Left lung (tissue), 10 donors: ENCODE measurements around the gene NBAS. TPM values are rescaled to one million over a fixed set of nuclear protein-coding genes. Genes with fewer than 3 reads are reported as not detected.

Experiments
- ATAC-seq: fragments of 200-7000 bp; cut with Tn5 transposase; one replicate; pipeline ENCODE4 v1.9.1; 2020; ENCODE audit warnings: moderate library complexity
- DNase-seq, 4 donors: peaks; one replicate each; pipeline ENCODE4 v3.0.0-alpha.2; 2013 to 2020
- H3K27ac ChIP-seq, 2 donors: fragments of 200-600 bp; sonication (generic) in 1 of 2; one replicate each; pipeline versions ENCODE4 v1.5.0 to v1.8.0; 2020 to 2021
- H3K27me3 ChIP-seq, 2 donors: fragments of 200-600 bp; sonication (generic) in 1 of 2; one replicate each; pipeline versions ENCODE4 v1.5.0 to v1.8.0; 2020 to 2021
- H3K36me3 ChIP-seq, 2 donors: fragments of 200-600 bp; sonication (generic) in 1 of 2; one replicate each; pipeline versions ENCODE4 v1.5.0 to v1.8.0; 2020 to 2021
- H3K4me1 ChIP-seq, 2 donors: fragments of 200-600 bp; one replicate each; pipeline ENCODE4 v1.8.0; 2021
- H3K4me3 ChIP-seq, 2 donors: fragments of 200-600 bp; sonication (generic) in 1 of 2; one replicate each; pipeline versions ENCODE4 v1.5.0 to v1.8.0; 2020 to 2021; ENCODE audit warnings: mild to moderate bottlenecking in 1 of 2
- H3K9me3 ChIP-seq, 2 donors: fragments of 200-600 bp; sonication (generic) in 1 of 2; one replicate each; pipeline versions ENCODE4 v1.5.0 to v1.8.0; 2020 to 2021
- intact Hi-C, 2 donors: fragments of 100-400 bp; cut with DNase I; formaldehyde crosslinking; loops; one replicate each; pipeline versions ENCODE4 v1.11.2 to v1.14.2; 2022
- polyA plus RNA-seq, 6 donors: library from polyadenylated mRNA; unstranded; fragments of 120-200 nt; gene quantifications; one replicate each; pipeline ENCODE4 v1.2.1, GENCODE V29; 2013; ENCODE audit not compliant: insufficient read length in 6 of 6
- total RNA-seq, 2 donors: library from RNA; stranded (reverse); fragmentation: NEBNext Ultra II Directional; extraction: Animal tissue kit (Norgen Biotek cat#: 25700); gene quantifications; one replicate each; pipeline ENCODE4 v1.2.1, GENCODE V29; 2021
- TF ChIP-seq, protein P1 (sequence below), 2 donors: fragments of 200-600 bp; sonication (generic) in 1 of 2; IDR thresholded peaks; one replicate each; pipeline versions ENCODE4 v1.5.0 to v1.8.0; 2021; ENCODE audit warnings: antibody characterized with exemption in 2 of 2
- donor health status: DM: no; HTN: yes; CAD: no.
- donor health status: DM: no; HTN: no; CAD: no.

Gene NBAS
- total and polyA plus RNA-seq, 8 donors: 36.6 to 57.4 (median 46.3) TPM

DNA sequence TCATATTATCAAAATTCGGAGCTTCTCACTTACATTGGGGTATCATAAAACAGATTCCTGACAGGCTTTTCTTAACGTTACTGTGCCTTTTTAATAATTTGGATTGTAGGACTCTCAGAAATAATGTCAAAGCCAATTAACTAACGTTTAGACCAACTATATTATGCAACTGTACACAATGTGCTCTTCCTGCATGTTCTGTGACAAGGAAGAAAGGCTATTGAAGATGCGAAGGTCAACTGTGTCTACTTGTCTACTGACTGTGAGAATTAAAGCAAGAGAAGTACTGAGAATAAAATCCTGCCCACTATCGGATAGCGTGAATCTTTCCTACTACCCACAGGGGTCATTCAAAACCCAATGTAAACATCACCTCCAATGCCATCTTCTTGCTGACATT is 393.0 kb downstream of the NBAS start:
- intact Hi-C loops: no loop called here
- no peak for DNase-seq
- H3K9me3 ChIP-seq: no peaks in the 10 kb centered on the region
- TF ChIP-seq, protein P1, sequence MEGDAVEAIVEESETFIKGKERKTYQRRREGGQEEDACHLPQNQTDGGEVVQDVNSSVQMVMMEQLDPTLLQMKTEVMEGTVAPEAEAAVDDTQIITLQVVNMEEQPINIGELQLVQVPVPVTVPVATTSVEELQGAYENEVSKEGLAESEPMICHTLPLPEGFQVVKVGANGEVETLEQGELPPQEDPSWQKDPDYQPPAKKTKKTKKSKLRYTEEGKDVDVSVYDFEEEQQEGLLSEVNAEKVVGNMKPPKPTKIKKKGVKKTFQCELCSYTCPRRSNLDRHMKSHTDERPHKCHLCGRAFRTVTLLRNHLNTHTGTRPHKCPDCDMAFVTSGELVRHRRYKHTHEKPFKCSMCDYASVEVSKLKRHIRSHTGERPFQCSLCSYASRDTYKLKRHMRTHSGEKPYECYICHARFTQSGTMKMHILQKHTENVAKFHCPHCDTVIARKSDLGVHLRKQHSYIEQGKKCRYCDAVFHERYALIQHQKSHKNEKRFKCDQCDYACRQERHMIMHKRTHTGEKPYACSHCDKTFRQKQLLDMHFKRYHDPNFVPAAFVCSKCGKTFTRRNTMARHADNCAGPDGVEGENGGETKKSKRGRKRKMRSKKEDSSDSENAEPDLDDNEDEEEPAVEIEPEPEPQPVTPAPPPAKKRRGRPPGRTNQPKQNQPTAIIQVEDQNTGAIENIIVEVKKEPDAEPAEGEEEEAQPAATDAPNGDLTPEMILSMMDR (IDR thresholded peaks at IDR 0.05): no peak
- H3K36me3 ChIP-seq: peaks cover 0 to 12% of the 10 kb centered on the region in 2 donors
- no peak overlapping the region for H3K4me3 ChIP-seq
- no peak for ATAC-seq
- no peaks in the 10 kb centered on the region for H3K4me1 ChIP-seq
- no peaks in the 10 kb centered on the region for H3K27me3 ChIP-seq
- no peak overlapping the region for H3K27ac ChIP-seq

GRCh38 chr2:15166878-15167277 is 394.3 kb downstream of the NBAS start:
- ATAC-seq (no peak), DNase-seq (no peak)
- no peaks in the 10 kb centered on the region for H3K27me3 ChIP-seq
- no peak overlapping the region for H3K4me3 ChIP-seq
- peaks cover 0 to 12% of the 10 kb centered on the region in 2 donors for H3K36me3 ChIP-seq
- no peak overlapping the region for H3K27ac ChIP-seq
- intact Hi-C loops: no loop called here
- TF ChIP-seq, protein P1 (IDR thresholded peaks at IDR 0.05): no peak
- no peaks in the 10 kb centered on the region for H3K4me1 ChIP-seq
- no peaks in the 10 kb centered on the region for H3K9me3 ChIP-seq

DNA sequence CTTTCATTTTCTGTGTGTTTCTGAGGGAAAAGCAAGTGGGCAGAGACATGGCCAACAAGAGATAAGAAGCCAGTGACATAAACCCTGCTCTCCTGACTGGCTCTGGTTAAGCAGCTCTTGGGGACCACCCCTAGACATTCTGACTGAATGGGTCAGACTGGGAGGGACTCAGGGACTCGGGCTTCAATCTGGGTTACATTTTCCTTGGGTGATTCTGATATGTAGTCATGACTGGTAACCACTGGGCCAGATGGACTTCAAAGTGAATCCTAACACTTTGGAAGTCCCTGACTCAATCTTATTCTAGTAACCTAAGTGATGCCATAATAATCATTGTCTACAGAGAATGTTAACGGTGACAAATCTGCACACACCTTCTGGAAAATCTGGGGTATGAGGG is 397.8 kb downstream of the NBAS start:
- no peaks in the 10 kb centered on the region for H3K27me3 ChIP-seq
- intact Hi-C loops: no loop called here
- ATAC-seq (no peak), DNase-seq (no peak)
- no peaks in the 10 kb centered on the region for H3K4me1 ChIP-seq
- no peak overlapping the region for H3K27ac ChIP-seq
- TF ChIP-seq, protein P1 (IDR thresholded peaks at IDR 0.05): no peak
- H3K36me3 ChIP-seq: peaks cover 0 to 12% of the 10 kb centered on the region in 2 donors
- no peak overlapping the region for H3K4me3 ChIP-seq
- no peaks in the 10 kb centered on the region for H3K9me3 ChIP-seq

DNA sequence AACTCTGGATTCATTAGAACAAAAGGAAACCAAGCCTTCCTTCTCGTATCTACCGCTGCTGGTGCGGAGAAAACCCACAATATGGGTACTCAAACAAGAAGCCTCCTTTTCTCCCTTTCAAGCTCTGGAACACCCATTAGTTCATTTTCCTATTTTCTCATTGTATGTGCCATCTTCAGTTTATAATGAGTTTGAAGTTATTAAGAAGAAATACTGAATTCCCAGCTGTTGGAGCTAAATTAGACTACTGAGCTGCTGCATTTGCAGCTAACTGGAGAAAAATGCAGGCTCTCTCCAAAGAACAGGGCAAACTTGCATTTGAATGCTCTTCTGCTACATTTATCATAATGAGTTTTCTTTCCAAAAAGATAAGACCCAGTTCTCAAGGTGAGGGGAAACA is 398.5 kb downstream of the NBAS start:
- TF ChIP-seq, protein P1 (IDR thresholded peaks at IDR 0.05): no peak
- DNase-seq: no peak
- intact Hi-C loops: no loop called here
- H3K36me3 ChIP-seq: peaks cover 0 to 12% of the 10 kb centered on the region in 2 donors
- H3K27me3 ChIP-seq: no peaks in the 10 kb centered on the region
- no peaks in the 10 kb centered on the region for H3K4me1 ChIP-seq
- H3K27ac ChIP-seq: no peak overlapping the region
- no peak for ATAC-seq
- H3K9me3 ChIP-seq: no peaks in the 10 kb centered on the region
- no peak overlapping the region for H3K4me3 ChIP-seq

DNA sequence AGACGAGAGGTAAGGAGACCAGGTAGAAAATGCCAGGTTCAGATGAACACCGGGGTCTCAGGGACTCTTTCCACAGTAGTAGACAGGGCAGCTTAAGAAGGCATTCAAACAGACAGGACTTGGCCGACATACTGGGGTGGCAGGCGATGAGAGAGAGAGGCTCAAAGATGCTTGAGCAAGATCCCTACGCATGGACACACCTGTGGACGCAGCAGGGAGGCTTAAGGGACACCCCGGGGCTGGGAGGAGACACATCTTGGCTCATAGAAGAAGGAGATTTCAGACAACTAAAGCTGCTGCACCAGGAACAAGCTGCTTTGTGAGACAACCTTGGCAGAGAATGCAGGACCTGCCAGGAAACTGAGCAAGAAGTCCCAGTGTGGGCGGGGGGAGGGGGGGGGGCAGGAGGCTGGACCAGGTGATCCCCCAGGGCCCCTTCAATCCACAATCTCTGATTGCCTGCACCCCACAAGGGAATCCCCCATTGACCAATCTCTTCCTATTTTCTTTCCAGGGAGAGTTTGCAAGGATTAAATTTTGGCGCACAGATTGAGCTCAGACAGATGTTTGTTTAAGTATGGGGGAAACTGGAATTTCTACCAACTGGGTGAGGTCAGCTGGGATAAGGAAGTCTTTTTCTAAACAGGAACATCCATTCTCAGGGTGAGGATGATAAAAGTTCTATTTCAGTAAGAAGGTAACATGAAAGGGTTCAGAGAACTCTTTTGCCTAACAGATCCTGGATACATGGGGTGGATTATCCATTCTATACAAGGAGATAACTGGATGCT is 400.7 kb downstream of the NBAS start:
- intact Hi-C loops: no loop called here

More for the DNA sequence above, 400.7 kb downstream of the NBAS start:
- Histone ChIP-seq H3K4me1 (no peaks in the 10 kb centered on the region), H3K9me3 (no peaks in the 10 kb centered on the region), H3K4me3 (no peak overlapping the region), H3K36me3 (no peaks in the 10 kb centered on the region), H3K27me3 (no peaks in the 10 kb centered on the region), H3K27ac (no peak overlapping the region)
- TF ChIP-seq, protein P1 (IDR thresholded peaks at IDR 0.05): no peak
- ATAC-seq (no peak), DNase-seq (no peak)
